ENCODE results near the gene FUT2. TPM values are rescaled to one million over a fixed set of nuclear protein-coding genes. Genes with fewer than 3 reads are reported as not detected.

Gene FUT2
- total and polyA plus RNA-seq, 2 experiments from 2014 or later = 12.4 to 16.9 TPM

DNA sequence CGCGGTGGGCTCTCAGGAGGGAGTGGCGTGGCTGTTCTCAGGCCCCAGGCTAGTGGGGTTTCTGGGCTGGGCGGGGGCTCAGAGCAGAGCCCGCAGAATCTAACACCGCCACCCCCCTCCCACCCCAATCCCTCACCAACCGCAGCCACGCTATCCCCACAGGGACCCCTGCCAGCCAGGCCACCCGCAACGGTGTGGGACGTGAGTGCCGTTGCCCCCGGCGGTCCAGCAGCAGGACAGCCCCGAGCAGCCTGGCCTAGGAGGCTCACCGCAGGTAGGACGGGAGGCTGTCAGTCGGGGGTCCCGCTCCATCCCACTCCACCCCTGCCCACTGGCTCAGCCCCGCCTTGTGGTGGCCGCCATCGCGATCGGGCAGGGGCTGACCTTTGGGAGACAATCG lies 22.8 kb upstream of the FUT2 start, which contains the start of gene NTN5:
NTN5 (minus strand) TSS at position 24 of the 400 bp plus-strand sequence. CDS start 2,031 bp downstream, outside the sequence.
- 76% methylated on average over 18 of the region's 25 CpGs for WGBS (ENCODE audit: low lambda C conversion rate, missing lambda C conversion rate)
- Histone ChIP-seq H3K4me3 (no peak within 1 kb of the TSS), H3K4me1 (ENCODE audit: insufficient read depth) (peaks cover 15% of the 10 kb centered on the region), H3K9me2 (replicated peaks; ENCODE audit: insufficient read depth) (no peaks in the 10 kb centered on the region), H3K27ac (no peak within 1 kb of the TSS), H3K9me3 (ENCODE audit: low read depth) (no peaks in the 10 kb centered on the region), H2AFZ (no peak within 1 kb of the TSS), H4K20me1 (ENCODE audit: insufficient read depth, poor library complexity, severe bottlenecking) (no peaks in the 10 kb centered on the region), H3K4me2 (no peak within 1 kb of the TSS), H3K79me2 (no peaks in the 10 kb centered on the region), H3K36me3 (replicated peaks; ENCODE audit: insufficient read depth, low read depth) (no peaks in the 10 kb centered on the region), H3K27me3 (no peaks in the 10 kb centered on the region)
- TF ChIP-seq, protein P1, sequence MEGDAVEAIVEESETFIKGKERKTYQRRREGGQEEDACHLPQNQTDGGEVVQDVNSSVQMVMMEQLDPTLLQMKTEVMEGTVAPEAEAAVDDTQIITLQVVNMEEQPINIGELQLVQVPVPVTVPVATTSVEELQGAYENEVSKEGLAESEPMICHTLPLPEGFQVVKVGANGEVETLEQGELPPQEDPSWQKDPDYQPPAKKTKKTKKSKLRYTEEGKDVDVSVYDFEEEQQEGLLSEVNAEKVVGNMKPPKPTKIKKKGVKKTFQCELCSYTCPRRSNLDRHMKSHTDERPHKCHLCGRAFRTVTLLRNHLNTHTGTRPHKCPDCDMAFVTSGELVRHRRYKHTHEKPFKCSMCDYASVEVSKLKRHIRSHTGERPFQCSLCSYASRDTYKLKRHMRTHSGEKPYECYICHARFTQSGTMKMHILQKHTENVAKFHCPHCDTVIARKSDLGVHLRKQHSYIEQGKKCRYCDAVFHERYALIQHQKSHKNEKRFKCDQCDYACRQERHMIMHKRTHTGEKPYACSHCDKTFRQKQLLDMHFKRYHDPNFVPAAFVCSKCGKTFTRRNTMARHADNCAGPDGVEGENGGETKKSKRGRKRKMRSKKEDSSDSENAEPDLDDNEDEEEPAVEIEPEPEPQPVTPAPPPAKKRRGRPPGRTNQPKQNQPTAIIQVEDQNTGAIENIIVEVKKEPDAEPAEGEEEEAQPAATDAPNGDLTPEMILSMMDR (IDR thresholded peaks at IDR 0.05; ENCODE audit: poor library complexity) = no peak
- no peak for TF ChIP-seq EZH2phosphoT487 (IDR thresholded peaks at IDR 0.05; ENCODE audit: low read depth, severe bottlenecking, unreplicated experiment)
- no peak for TF ChIP-seq EZH2 (IDR thresholded peaks at IDR 0.05; ENCODE audit: borderline replicate concordance)
- no peak for DNase-seq (ENCODE audit: low spot score)

DNA sequence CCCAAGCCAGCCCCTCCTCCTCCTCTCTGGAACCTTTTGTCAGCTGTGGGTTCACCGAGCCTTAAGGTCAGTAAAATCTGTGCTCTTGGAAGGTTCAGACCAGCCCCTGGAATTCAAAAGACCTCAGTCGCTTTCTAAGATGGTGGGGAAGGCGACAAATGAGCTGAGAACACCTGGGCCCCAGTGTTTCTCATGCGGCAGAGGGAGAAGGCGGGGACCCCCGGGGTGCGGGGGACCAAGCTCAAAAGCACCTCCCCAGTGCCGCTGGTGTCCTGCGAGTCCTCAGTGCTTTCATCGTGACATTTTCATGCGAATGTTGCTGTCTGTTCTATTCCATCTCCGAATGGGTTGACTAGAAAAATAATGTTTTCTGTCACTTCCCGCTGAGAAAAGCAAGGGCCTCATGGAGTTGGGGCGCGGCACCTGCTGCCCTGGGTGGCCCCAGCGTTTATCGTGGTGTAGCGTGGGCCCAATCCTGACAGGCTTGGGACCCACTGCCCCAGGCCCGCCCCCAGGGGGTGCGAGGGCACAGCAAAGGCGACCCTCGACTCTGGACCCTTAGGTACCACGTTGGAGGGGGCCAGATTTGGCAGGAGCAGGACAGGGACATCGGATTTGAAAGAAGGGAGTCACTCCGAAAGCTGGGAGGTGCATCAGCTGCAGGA lies 22.2 kb upstream of the FUT2 start:
- Histone ChIP-seq H3K9me3 (ENCODE audit: low read depth) (no peaks in the 10 kb centered on the region), H3K27ac (no peak overlapping the region), H4K20me1 (ENCODE audit: insufficient read depth, poor library complexity, severe bottlenecking) (no peaks in the 10 kb centered on the region), H3K79me2 (no peaks in the 10 kb centered on the region), H3K4me3 (no peak overlapping the region), H3K4me2 (no peak overlapping the region), H3K36me3 (replicated peaks; ENCODE audit: insufficient read depth, low read depth) (no peaks in the 10 kb centered on the region), H3K27me3 (no peaks in the 10 kb centered on the region), H3K9me2 (replicated peaks; ENCODE audit: insufficient read depth) (no peaks in the 10 kb centered on the region), H3K4me1 (ENCODE audit: insufficient read depth) (peaks cover 15% of the 10 kb centered on the region), H2AFZ (no peak overlapping the region)
- TF ChIP-seq, protein P1 (IDR thresholded peaks at IDR 0.05; ENCODE audit: poor library complexity) = no peak
- TF ChIP-seq EZH2 (IDR thresholded peaks at IDR 0.05; ENCODE audit: borderline replicate concordance) (no peak), EZH2phosphoT487 (IDR thresholded peaks at IDR 0.05; ENCODE audit: low read depth, severe bottlenecking, unreplicated experiment) (no peak)
- 83% methylated on average over 25 of the region's 25 CpGs for WGBS (ENCODE audit: low lambda C conversion rate, missing lambda C conversion rate)
- no peak for DNase-seq (ENCODE audit: low spot score)

DNA sequence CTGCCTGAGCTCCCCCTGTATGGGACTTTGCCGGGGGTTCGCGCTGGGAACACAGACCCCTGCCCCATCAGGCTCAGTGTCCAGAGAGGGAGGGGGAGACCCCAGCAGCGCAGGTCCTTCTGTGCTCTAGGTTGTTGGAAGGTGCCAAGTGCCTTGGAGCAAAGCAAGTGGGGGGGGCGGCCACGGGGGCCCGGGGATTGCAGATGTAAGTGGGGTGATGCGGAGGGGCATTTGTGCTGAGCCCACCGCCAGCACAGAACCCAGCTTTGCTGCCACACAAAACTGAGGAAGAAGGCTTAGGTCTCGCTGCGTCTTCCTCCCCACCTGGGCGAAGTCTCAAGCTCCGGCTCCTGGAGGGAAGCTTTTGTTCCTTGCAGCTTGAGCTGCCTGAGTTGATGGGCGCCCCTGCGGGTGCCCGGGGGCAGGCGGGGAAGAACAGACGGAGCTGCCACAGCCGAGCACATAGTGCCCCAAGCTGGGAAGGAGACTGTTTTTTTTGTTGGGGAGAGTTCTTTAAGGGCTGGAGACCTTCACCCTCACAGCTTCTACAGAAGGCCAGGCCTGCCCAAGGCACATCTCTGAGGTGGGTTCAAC lies 21.5 kb upstream of the FUT2 start:
- Histone ChIP-seq H3K4me2 (no peak overlapping the region), H3K4me3 (no peak overlapping the region), H3K79me2 (no peaks in the 10 kb centered on the region), H3K27me3 (no peaks in the 10 kb centered on the region), H3K9me2 (replicated peaks; ENCODE audit: insufficient read depth) (no peaks in the 10 kb centered on the region), H3K4me1 (ENCODE audit: insufficient read depth) (peaks cover 15% of the 10 kb centered on the region), H3K36me3 (replicated peaks; ENCODE audit: insufficient read depth, low read depth) (no peaks in the 10 kb centered on the region), H2AFZ (no peak overlapping the region), H3K27ac (no peak overlapping the region), H4K20me1 (ENCODE audit: insufficient read depth, poor library complexity, severe bottlenecking) (no peaks in the 10 kb centered on the region), H3K9me3 (ENCODE audit: low read depth) (no peaks in the 10 kb centered on the region)
- no peak for DNase-seq (ENCODE audit: low spot score)
- TF ChIP-seq, protein P1 (IDR thresholded peaks at IDR 0.05; ENCODE audit: poor library complexity) = no peak
- TF ChIP-seq EZH2phosphoT487 (IDR thresholded peaks at IDR 0.05; ENCODE audit: low read depth, severe bottlenecking, unreplicated experiment) = no peak
- no peak for TF ChIP-seq EZH2 (IDR thresholded peaks at IDR 0.05; ENCODE audit: borderline replicate concordance)
- 92% methylated on average over 14 of the region's 19 CpGs for WGBS (ENCODE audit: low lambda C conversion rate, missing lambda C conversion rate)
